ENCODE results near the gene MRPL23.

DNA sequence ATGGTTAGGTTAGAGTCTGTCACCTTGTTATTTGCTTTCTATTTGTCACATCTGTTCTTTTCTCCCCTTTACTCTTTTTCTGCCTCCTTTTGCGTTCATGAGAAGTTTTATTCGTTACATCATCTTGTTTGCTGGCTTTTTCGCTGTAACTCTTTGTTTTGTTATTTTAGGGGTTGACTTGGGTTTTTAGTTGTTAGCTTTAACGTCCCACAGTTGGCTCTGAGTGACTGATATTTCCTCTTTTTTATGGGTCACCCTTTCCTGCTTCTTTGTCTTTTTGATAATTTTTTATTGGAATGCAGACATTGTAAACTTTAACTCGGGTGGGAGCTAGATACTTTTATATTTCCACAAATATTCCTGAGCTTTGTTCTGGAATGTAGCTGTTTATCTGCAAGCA, 41.0 kb upstream of the MRPL23 start:
- TF ChIP-seq, protein P1, sequence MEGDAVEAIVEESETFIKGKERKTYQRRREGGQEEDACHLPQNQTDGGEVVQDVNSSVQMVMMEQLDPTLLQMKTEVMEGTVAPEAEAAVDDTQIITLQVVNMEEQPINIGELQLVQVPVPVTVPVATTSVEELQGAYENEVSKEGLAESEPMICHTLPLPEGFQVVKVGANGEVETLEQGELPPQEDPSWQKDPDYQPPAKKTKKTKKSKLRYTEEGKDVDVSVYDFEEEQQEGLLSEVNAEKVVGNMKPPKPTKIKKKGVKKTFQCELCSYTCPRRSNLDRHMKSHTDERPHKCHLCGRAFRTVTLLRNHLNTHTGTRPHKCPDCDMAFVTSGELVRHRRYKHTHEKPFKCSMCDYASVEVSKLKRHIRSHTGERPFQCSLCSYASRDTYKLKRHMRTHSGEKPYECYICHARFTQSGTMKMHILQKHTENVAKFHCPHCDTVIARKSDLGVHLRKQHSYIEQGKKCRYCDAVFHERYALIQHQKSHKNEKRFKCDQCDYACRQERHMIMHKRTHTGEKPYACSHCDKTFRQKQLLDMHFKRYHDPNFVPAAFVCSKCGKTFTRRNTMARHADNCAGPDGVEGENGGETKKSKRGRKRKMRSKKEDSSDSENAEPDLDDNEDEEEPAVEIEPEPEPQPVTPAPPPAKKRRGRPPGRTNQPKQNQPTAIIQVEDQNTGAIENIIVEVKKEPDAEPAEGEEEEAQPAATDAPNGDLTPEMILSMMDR (IDR thresholded peaks at IDR 0.05; ENCODE audit: low read depth, low read length, missing input control): no peak
- TF ChIP-seq TAF1 (conservative IDR thresholded peaks at IDR 0.05) (no peak), JUND (IDR thresholded peaks at IDR 0.05) (no peak), MAX (IDR thresholded peaks at IDR 0.05) (no peak), GABPA (IDR thresholded peaks at IDR 0.05 in 1 of 2, conservative IDR thresholded peaks at IDR 0.05 in 1 of 2) (no peak), EGR1 (IDR thresholded peaks at IDR 0.05; ENCODE audit: low read depth in 2 of 2) (no peak), ZBTB33 (IDR thresholded peaks at IDR 0.05) (no peak), RAD21 (IDR thresholded peaks at IDR 0.05) (no peak), YY1 (IDR thresholded peaks at IDR 0.05) (no peak)
- TF ChIP-seq, protein P2, sequence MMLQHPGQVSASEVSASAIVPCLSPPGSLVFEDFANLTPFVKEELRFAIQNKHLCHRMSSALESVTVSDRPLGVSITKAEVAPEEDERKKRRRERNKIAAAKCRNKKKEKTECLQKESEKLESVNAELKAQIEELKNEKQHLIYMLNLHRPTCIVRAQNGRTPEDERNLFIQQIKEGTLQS (IDR thresholded peaks at IDR 0.05): no peak

Data from liver (tissue), 3 donors.